HepG2 (cell line): ENCODE data around the gene ARL4D. TPM values are rescaled to one million over a fixed set of nuclear protein-coding genes. Genes with fewer than 3 reads are reported as not detected.

Experiments used
- ATAC-seq: fragments of 200-7000 bp; cut with Tn5 transposase; 3 replicates; pipeline ENCODE4 v1.9.1; 2020; ENCODE audit warnings: mild to moderate bottlenecking, moderate library complexity
- BruUV-seq: library from RNA; stranded (reverse); fragments of 400-500 nt; replicated peaks from 2 replicates; lab custom pipeline; 2021; lab: Mats Ljungman, UMichigan
- CTCF ChIA-PET: fragments of 300-600 bp; formaldehyde crosslinking; extraction: SDS; loops from one replicate; lab custom pipeline; 2021; ENCODE audit warnings: low total read pairs, inconsistent platforms, low intra/inter-chr PET ratio; lab: Yijun Ruan, JAX
- POLR2A ChIA-PET: fragments of 350-600 bp; sonication (Branson Sonifier 250); formaldehyde crosslinking; loops from one replicate; lab custom pipeline; 2020; ENCODE audit warnings: antibody characterized with exemption, inconsistent platforms; lab: Yijun Ruan, JAX
- DNase-seq: peaks from one replicate; pipeline ENCODE4 v3.0.0-alpha.2; 2015; ENCODE audit warnings: low spot score
- FAIRE-seq: peaks from 3 replicates; lab custom pipeline; 2011; peaks lifted over from hg19 to GRCh38; lab: Jason Lieb, UNC
- H2AFZ ChIP-seq: one replicate; pipeline ENCODE4 v1.6.1; 2011; ENCODE audit warnings: low read length, inconsistent platforms
- H3K27ac ChIP-seq: fragments of 300-600 bp; 3 replicates; pipeline ENCODE4 v1.8.0; 2011; ENCODE audit warnings: mixed run types, mild to moderate bottlenecking, mixed read lengths, low read length, inconsistent platforms; ENCODE audit not compliant: insufficient read depth; ENCODE audit errors: extremely low read length
- H3K27me3 ChIP-seq, 2 experiments: fragments of 200-600 bp in 1 of 2; 2 replicates in 1 of 2; 3 replicates in 1 of 2; pipeline versions ENCODE4 v1.6.0 to v1.8.0; 2011; ENCODE audit warnings: low read length in 2 of 2, mild to moderate bottlenecking in 2 of 2, moderate library complexity in 2 of 2, inconsistent platforms in 1 of 2; ENCODE audit not compliant: insufficient read depth in 2 of 2, control insufficient read depth in 1 of 2
- H3K36me3 ChIP-seq, 2 experiments: fragments of 200-600 bp in 1 of 2; replicated peaks in 1 of 2; 2 replicates in 1 of 2; 3 replicates in 1 of 2; pipeline versions ENCODE4 v1.5.1 to v1.8.0; 2011; ENCODE audit warnings: low read length in 2 of 2, inconsistent platforms in 1 of 2; ENCODE audit not compliant: insufficient read depth in 2 of 2, control insufficient read depth in 1 of 2
- H3K4me1 ChIP-seq: 2 replicates; pipeline ENCODE4 v1.5.1; 2012; ENCODE audit warnings: low read length, inconsistent platforms; ENCODE audit not compliant: insufficient read depth
- H3K4me2 ChIP-seq: 2 replicates; pipeline ENCODE4 v1.6.0; 2011; ENCODE audit warnings: low read depth, low read length, inconsistent platforms
- H3K4me3 ChIP-seq, 3 experiments: fragments of 200-600 bp in 1 of 3; sonication (generic), shearing (Covaris generic) in 1 of 3; replicated peaks in 1 of 3; 2 replicates each; pipeline ENCODE4 v1.5.1; 2011 to 2016; ENCODE audit warnings: low read length in 3 of 3, inconsistent platforms in 2 of 3, low read depth in 2 of 3, mild to moderate bottlenecking in 2 of 3, control low read depth in 1 of 3, mixed read lengths in 1 of 3; ENCODE audit not compliant: insufficient read depth in 1 of 3
- H3K79me2 ChIP-seq: one replicate; pipeline ENCODE4 v1.6.1; 2011; ENCODE audit warnings: low read length, inconsistent platforms; ENCODE audit not compliant: insufficient read depth
- H3K9ac ChIP-seq: 2 replicates; pipeline ENCODE4 v1.6.0; 2011; ENCODE audit warnings: mild to moderate bottlenecking, low read depth, low read length, inconsistent platforms; ENCODE audit not compliant: insufficient read depth
- H3K9me3 ChIP-seq: 2 replicates; pipeline ENCODE4 v1.5.1; 2012; ENCODE audit warnings: mild to moderate bottlenecking, low read length
- H4K20me1 ChIP-seq: 2 replicates; pipeline ENCODE4 v1.6.0; 2011; ENCODE audit warnings: inconsistent platforms, mild to moderate bottlenecking, low read length, moderate library complexity; ENCODE audit not compliant: insufficient read depth
- ATF3 ChIP-seq: sonication (generic); formaldehyde crosslinking; IDR thresholded peaks from 2 replicates; pipeline ENCODE4 v1.4.0; 2020; ENCODE audit warnings: missing genetic modification reagents
- KLF16 ChIP-seq, 2 experiments: sonication (generic) in 1 of 2; formaldehyde crosslinking in 1 of 2; IDR thresholded peaks; 2 replicates each; pipeline versions ENCODE4 v1.6.1 to v1.8.0; 2016 to 2023; ENCODE audit warnings: missing genetic modification reagents in 2 of 2, missing compliant biosample characterization in 1 of 2
- MEIS1 ChIP-seq: sonication (generic); formaldehyde crosslinking; IDR thresholded peaks from 2 replicates; pipeline ENCODE4 v1.9.0; 2021; ENCODE audit warnings: mild to moderate bottlenecking, missing genetic modification reagents, moderate library complexity, borderline replicate concordance
- MTA3 ChIP-seq: sonication (generic); formaldehyde crosslinking; IDR thresholded peaks from 2 replicates; pipeline ENCODE4 v1.4.0; 2020; ENCODE audit warnings: missing genetic modification reagents
- ZBTB38 ChIP-seq: sonication (generic); formaldehyde crosslinking; IDR thresholded peaks from 2 replicates; pipeline ENCODE4 v1.5.1; 2020; ENCODE audit warnings: mild to moderate bottlenecking, missing genetic modification reagents
- ZBTB39 ChIP-seq: sonication (generic); formaldehyde crosslinking; IDR thresholded peaks from 2 replicates; pipeline ENCODE4 v1.5.0; 2020; ENCODE audit warnings: missing genetic modification reagents
- ZNF441 ChIP-seq: sonication (generic); formaldehyde crosslinking; IDR thresholded peaks from 2 replicates; pipeline ENCODE4 v1.7.0; 2021; ENCODE audit warnings: missing genetic modification reagents, borderline replicate concordance
- ZNF614 ChIP-seq: IDR thresholded peaks from 2 replicates; pipeline ENCODE4 v1.6.1; 2018; ENCODE audit warnings: missing biosample characterization, missing genetic modification reagents, inconsistent platforms, borderline replicate concordance
- WGBS: methylation state at CpG from one replicate; pipeline ENCODE4 v1.1.6; 2017; ENCODE audit warnings: low lambda C conversion rate; 5-methylcytosine and 5-hydroxymethylcytosine counted together
- in situ Hi-C: cut with HindIII; loops from 2 replicates; pipeline ENCODE4 v1.10.0; 2017; ENCODE audit warnings: low pct_unique_long_range_greater_than_20kb; ENCODE audit not compliant: extremely low pct_ligation_motif_present
- intact Hi-C: fragments of 100-400 bp; cut with micrococcal nuclease; formaldehyde crosslinking; loops from one replicate; pipeline ENCODE4 v1.10.0; 2022; ENCODE audit not compliant: unreplicated experiment
- polyA plus RNA-seq, 8 experiments: library from polyadenylated mRNA; depleted of rRNA in 3 of 8; stranded (reverse) in 7 of 8; unstranded in 1 of 8; fragments of >200 nt; fragmentation: Illumina TruSeq in 4 of 8; extraction: Trizol in 4 of 8; gene quantifications; 2 replicates each; pipeline versions ENCODE4 v1.2.1 to v1.2.3, GENCODE V29; 2011 to 2016; ENCODE audit warnings: low read depth in 4 of 8, missing spikeins in 1 of 8, mixed read lengths in 1 of 8; ENCODE audit not compliant: insufficient read depth in 1 of 8
- total RNA-seq, 5 experiments: library from RNA; depleted of rRNA; stranded (reverse); fragments of >200 nt; fragmentation: Illumina TruSeq; extraction: Trizol; gene quantifications; 2 replicates each; pipeline ENCODE4 v1.2.3, GENCODE V29; 2016; ENCODE audit warnings: low read depth in 1 of 5

ARL4D gene
- total and polyA plus RNA-seq, 2 of the 13 experiments (the other 11 are each of a cell fraction or from before 2014, with no cell fraction given), result 9.0 to 25.9 TPM

DNA sequence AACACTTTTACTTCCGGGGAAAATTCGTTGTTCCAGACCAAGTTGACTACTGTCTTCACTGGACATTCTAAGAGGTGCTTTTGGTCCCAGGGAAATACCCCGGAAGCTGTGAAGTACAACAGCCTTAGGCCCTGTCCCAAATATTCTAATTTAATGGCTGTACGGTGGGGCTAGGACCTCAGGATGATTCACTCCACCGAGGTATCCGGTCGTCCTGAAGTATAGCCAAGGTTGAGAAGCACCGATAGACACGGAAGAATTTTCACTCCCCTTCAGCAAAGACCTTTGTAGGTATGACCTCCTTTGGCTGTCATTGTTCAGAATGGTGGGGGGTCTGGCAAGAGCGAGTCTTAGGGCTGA, 34.9 kb upstream of the ARL4D start:
- peaks cover 41% of the 10 kb centered on the region for H3K4me1 ChIP-seq
- CTCF ChIA-PET, result no interaction called here
- H3K36me3 ChIP-seq, result no peaks in the 10 kb centered on the region
- TF ChIP-seq ATF3 (CRISPR knock-in tag), result no peak
- TF ChIP-seq KLF16 (CRISPR knock-in tag; IDR thresholded peaks at IDR 0.05), result 0 out of 4 replicates have a peak, but pooled peaks of 1 of the 2 experiments have one; percentile 59
- TF ChIP-seq MTA3 (CRISPR knock-in tag), result no peak
- TF ChIP-seq ZBTB38, result peak; percentile 79
- TF ChIP-seq ZNF614 (CRISPR knock-in tag), result 0 out of 2 replicates have a peak, but pooled peaks have one; percentile 18
- TF ChIP-seq MEIS1, result peak; percentile 58; the same call in 1 of the 2 replicates
- TF ChIP-seq ZBTB39 (CRISPR knock-in tag), result no peak
- TF ChIP-seq ZNF441 (CRISPR knock-in tag), result no peak
- H3K4me2 ChIP-seq, result no peak overlapping the region
- H3K9ac ChIP-seq, result no peak overlapping the region
- H4K20me1 ChIP-seq, result no peaks in the 10 kb centered on the region
- DNase-seq, result no peak
- FAIRE-seq, result no peak
- intact Hi-C loops, result no loop called here
- peaks cover 35% of the 10 kb centered on the region for H3K79me2 ChIP-seq
- H3K27ac ChIP-seq, result no peak overlapping the region
- ATAC-seq, result no peak
- POLR2A ChIA-PET, result interaction anchor here (1.0 kb wide), 1 partner anchor 30 kb away, joined by 3 read pairs; no protein-coding TSS in a partner anchor
- WGBS, result 80% methylated on average over 10 of the region's 10 CpGs
- no peaks in the 10 kb centered on the region; a peak in 2 of 5 replicates for H3K27me3 ChIP-seq
- BruUV-seq, result no TSS peak
- H2AFZ ChIP-seq, result no peak overlapping the region
- H3K4me3 ChIP-seq, result no peak overlapping the region
- in situ Hi-C loops, result no loop called here
- no peaks in the 10 kb centered on the region for H3K9me3 ChIP-seq
